ENCODE measurements around the gene WDR27.

DNA sequence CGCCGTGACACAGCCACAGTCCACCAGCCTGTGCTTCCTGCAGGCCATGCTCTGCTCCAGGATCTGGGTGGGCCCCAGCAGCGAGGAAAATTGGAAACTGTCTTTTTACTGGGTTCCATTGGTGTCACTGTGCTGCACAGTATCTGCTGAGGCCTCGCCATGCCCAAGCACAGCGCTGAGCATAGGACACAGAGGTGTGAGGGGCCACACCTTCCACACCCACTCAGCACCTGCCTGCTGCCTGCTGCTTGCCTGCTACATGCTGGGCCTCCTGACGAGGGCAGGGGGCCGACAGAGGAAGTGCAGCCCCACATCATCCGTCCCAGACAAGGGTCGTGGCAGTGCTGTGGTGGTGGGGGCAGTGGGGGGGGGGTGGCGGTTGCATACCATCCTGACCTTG, 275.2 kb downstream of the WDR27 start:
- no peak for TF ChIP-seq ZNF16 (tag by site-specific recombination; IDR thresholded peaks at IDR 0.05; ENCODE audit: low read depth)
- no peak for TF ChIP-seq ZNF670 (tag by site-specific recombination; IDR thresholded peaks at IDR 0.05; ENCODE audit: low read depth)
- TF ChIP-seq, protein P1, sequence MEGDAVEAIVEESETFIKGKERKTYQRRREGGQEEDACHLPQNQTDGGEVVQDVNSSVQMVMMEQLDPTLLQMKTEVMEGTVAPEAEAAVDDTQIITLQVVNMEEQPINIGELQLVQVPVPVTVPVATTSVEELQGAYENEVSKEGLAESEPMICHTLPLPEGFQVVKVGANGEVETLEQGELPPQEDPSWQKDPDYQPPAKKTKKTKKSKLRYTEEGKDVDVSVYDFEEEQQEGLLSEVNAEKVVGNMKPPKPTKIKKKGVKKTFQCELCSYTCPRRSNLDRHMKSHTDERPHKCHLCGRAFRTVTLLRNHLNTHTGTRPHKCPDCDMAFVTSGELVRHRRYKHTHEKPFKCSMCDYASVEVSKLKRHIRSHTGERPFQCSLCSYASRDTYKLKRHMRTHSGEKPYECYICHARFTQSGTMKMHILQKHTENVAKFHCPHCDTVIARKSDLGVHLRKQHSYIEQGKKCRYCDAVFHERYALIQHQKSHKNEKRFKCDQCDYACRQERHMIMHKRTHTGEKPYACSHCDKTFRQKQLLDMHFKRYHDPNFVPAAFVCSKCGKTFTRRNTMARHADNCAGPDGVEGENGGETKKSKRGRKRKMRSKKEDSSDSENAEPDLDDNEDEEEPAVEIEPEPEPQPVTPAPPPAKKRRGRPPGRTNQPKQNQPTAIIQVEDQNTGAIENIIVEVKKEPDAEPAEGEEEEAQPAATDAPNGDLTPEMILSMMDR (tag by site-specific recombination; IDR thresholded peaks at IDR 0.05) = no peak
- TF ChIP-seq ZNF423 (tag by site-specific recombination; IDR thresholded peaks at IDR 0.05) = no peak
- no peak for TF ChIP-seq HOXA7 (CRISPR knock-in tag; IDR thresholded peaks at IDR 0.05; ENCODE audit: borderline replicate concordance)
- TF ChIP-seq ZNF76 (tag by site-specific recombination; IDR thresholded peaks at IDR 0.05; ENCODE audit: borderline replicate concordance, low read depth) = no peak
- no peak for TF ChIP-seq ATF2 (tag by site-specific recombination; IDR thresholded peaks at IDR 0.05; ENCODE audit: low read depth)
- no peak for TF ChIP-seq ZNF580 (tag by site-specific recombination; IDR thresholded peaks at IDR 0.05)
- no peak for TF ChIP-seq ZNF335 (tag by site-specific recombination; conservative IDR thresholded peaks at IDR 0.05)
- no peak for TF ChIP-seq ZNF133 (tag by site-specific recombination; IDR thresholded peaks at IDR 0.05)
- TF ChIP-seq, protein P2, sequence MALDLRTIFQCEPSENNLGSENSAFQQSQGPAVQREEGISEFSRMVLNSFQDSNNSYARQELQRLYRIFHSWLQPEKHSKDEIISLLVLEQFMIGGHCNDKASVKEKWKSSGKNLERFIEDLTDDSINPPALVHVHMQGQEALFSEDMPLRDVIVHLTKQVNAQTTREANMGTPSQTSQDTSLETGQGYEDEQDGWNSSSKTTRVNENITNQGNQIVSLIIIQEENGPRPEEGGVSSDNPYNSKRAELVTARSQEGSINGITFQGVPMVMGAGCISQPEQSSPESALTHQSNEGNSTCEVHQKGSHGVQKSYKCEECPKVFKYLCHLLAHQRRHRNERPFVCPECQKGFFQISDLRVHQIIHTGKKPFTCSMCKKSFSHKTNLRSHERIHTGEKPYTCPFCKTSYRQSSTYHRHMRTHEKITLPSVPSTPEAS (tag by site-specific recombination; IDR thresholded peaks at IDR 0.05) = no peak
- TF ChIP-seq, protein P3, sequence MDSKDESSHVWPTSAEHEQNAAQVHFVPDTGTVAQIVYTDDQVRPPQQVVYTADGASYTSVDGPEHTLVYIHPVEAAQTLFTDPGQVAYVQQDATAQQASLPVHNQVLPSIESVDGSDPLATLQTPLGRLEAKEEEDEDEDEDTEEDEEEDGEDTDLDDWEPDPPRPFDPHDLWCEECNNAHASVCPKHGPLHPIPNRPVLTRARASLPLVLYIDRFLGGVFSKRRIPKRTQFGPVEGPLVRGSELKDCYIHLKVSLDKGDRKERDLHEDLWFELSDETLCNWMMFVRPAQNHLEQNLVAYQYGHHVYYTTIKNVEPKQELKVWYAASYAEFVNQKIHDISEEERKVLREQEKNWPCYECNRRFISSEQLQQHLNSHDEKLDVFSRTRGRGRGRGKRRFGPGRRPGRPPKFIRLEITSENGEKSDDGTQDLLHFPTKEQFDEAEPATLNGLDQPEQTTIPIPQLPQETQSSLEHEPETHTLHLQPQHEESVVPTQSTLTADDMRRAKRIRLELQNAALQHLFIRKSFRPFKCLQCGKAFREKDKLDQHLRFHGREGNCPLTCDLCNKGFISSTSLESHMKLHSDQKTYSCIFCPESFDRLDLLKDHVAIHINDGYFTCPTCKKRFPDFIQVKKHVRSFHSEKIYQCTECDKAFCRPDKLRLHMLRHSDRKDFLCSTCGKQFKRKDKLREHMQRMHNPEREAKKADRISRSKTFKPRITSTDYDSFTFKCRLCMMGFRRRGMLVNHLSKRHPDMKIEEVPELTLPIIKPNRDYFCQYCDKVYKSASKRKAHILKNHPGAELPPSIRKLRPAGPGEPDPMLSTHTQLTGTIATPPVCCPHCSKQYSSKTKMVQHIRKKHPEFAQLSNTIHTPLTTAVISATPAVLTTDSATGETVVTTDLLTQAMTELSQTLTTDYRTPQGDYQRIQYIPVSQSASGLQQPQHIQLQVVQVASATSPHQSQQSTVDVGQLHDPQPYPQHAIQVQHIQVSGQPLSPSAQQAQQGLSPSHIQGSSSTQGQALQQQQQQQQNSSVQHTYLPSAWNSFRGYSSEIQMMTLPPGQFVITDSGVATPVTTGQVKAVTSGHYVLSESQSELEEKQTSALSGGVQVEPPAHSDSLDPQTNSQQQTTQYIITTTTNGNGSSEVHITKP (tag by site-specific recombination; IDR thresholded peaks at IDR 0.05) = no peak
- TF ChIP-seq ZNF112 (tag by site-specific recombination; IDR thresholded peaks at IDR 0.05) = no peak
- TF ChIP-seq, protein P4, sequence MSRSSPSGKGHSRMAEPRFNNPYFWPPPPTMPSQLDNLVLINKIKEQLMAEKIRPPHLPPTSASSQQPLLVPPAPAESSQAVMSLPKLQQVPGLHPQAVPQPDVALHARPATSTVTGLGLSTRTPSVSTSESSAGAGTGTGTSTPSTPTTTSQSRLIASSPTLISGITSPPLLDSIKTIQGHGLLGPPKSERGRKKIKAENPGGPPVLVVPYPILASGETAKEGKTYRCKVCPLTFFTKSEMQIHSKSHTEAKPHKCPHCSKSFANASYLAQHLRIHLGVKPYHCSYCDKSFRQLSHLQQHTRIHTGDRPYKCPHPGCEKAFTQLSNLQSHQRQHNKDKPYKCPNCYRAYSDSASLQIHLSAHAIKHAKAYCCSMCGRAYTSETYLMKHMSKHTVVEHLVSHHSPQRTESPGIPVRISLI (tag by site-specific recombination; IDR thresholded peaks at IDR 0.05) = no peak

Data from HEK293 (cell line).